Measurements from ENCODE around the gene DNAH9. TPM values are rescaled to one million over a fixed set of nuclear protein-coding genes. Genes with fewer than 3 reads are reported as not detected.

The DNAH9 gene
- total RNA-seq, 1 experiment from 2014 or later, result 0.22 TPM

DNA sequence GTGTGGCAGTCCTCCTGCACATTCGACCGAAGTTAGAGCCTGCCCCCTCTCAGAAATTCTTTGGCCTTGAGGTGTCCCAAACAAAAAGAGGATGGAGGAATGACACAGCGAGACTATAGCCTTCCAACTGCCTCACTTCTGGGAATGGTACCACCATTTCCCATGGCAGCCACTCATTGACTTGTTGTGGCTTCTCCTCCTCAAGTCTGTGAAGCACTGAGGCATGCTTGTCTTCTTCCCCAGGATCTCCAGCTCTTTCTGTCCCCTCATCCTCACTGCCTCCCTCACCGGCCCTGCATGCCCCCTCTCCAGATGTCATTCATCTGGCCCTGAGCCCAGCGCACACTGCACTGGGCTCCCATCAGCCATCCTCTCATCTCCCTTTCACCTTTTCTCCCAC is 43.7 kb upstream of the DNAH9 start:
- no peaks in the 10 kb centered on the region for H3K79me2 ChIP-seq (ENCODE audit: insufficient read depth, low read length)
- no peaks in the 10 kb centered on the region for H3K27me3 ChIP-seq (ENCODE audit: insufficient read depth, low read length)
- no peak overlapping the region for H3K27ac ChIP-seq (ENCODE audit: insufficient read length, low read depth, low read length)
- H4K8ac ChIP-seq (replicated peaks; ENCODE audit: insufficient read length, low read depth, low read length), result no peak overlapping the region
- Mint-ChIP-seq H3K27me3 (ENCODE audit: low read depth) (peaks cover 6% of the 10 kb centered on the region), H3K36me3 (ENCODE audit: insufficient read depth in 1 of 3, low read depth in 3 of 3) (no peaks in the 10 kb centered on the region), H3K27ac (peak overlapping the region in 1 of 3 experiments; percentile 1; a peak in 1 of 7 replicates), H3K4me1 (peaks cover 13 to 14% of the 10 kb centered on the region in 2 experiments), H3K9me3 (no peaks in the 10 kb centered on the region; a peak in 1 of 5 replicates), H3K4me3 (no peak overlapping the region)
- H2AFZ ChIP-seq (ENCODE audit: low read length), result no peak overlapping the region
- TF ChIP-seq, protein P1, sequence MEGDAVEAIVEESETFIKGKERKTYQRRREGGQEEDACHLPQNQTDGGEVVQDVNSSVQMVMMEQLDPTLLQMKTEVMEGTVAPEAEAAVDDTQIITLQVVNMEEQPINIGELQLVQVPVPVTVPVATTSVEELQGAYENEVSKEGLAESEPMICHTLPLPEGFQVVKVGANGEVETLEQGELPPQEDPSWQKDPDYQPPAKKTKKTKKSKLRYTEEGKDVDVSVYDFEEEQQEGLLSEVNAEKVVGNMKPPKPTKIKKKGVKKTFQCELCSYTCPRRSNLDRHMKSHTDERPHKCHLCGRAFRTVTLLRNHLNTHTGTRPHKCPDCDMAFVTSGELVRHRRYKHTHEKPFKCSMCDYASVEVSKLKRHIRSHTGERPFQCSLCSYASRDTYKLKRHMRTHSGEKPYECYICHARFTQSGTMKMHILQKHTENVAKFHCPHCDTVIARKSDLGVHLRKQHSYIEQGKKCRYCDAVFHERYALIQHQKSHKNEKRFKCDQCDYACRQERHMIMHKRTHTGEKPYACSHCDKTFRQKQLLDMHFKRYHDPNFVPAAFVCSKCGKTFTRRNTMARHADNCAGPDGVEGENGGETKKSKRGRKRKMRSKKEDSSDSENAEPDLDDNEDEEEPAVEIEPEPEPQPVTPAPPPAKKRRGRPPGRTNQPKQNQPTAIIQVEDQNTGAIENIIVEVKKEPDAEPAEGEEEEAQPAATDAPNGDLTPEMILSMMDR (conservative IDR thresholded peaks at IDR 0.05), result no peak
- no peak overlapping the region for H3K23ac ChIP-seq (ENCODE audit: insufficient read length, low read depth, low read length)
- no peaks in the 10 kb centered on the region for H3K23me2 ChIP-seq (ENCODE audit: insufficient read length, low read depth, low read length, poor library complexity, severe bottlenecking)
- H3K4me1 ChIP-seq (ENCODE audit: insufficient read depth, low read length), result no peaks in the 10 kb centered on the region; the same call in 1 of the 2 replicates
- H3K4ac ChIP-seq (ENCODE audit: low read depth, low read length), result no peak overlapping the region
- no peak overlapping the region for H4K5ac ChIP-seq (ENCODE audit: insufficient read length, low read depth, low read length)
- no peak overlapping the region for H3K14ac ChIP-seq (ENCODE audit: insufficient read depth, low read length)
- no peak for DNase-seq
- H3K9me3 ChIP-seq (ENCODE audit: control insufficient read depth, low read depth, low read length), result no peaks in the 10 kb centered on the region
- no peak overlapping the region for H2AK5ac ChIP-seq (ENCODE audit: insufficient read length, low read length)
- no peak overlapping the region for H2BK12ac ChIP-seq (ENCODE audit: insufficient read length, low read depth, low read length)
- H3T11ph ChIP-seq (ENCODE audit: low read length), result no peak overlapping the region
- H4K91ac ChIP-seq (ENCODE audit: insufficient read length, low read depth, low read length), result no peak overlapping the region
- no peak overlapping the region for H2BK20ac ChIP-seq (ENCODE audit: low read depth, low read length, poor library complexity, severe bottlenecking)
- H2BK120ac ChIP-seq (ENCODE audit: low read depth, low read length, poor library complexity, severe bottlenecking), result no peak overlapping the region
- H2BK15ac ChIP-seq (ENCODE audit: low read depth, low read length), result no peak overlapping the region
- H2BK5ac ChIP-seq (ENCODE audit: insufficient read length, low read length), result no peak overlapping the region
- H3K9ac ChIP-seq (ENCODE audit: extremely low read depth, insufficient read length, low read length), result no peak overlapping the region
- no peaks in the 10 kb centered on the region for H4K20me1 ChIP-seq (ENCODE audit: control insufficient read depth, insufficient read depth, insufficient read length)
- no peaks in the 10 kb centered on the region for H3K79me1 ChIP-seq (ENCODE audit: insufficient read depth, low read depth, low read length, poor library complexity, severe bottlenecking)
- no peak overlapping the region for H3K4me2 ChIP-seq (ENCODE audit: insufficient read depth, insufficient read length, low read length)
- no CpG with 5 or more reads among the region's 5 CpGs for WGBS (ENCODE audit: extremely low coverage, insufficient read length, low lambda C conversion rate)
- no peak overlapping the region for H3K56ac ChIP-seq (ENCODE audit: insufficient read length, low read depth, low read length)
- no peak overlapping the region for H3K18ac ChIP-seq (ENCODE audit: insufficient read length, low read depth, low read length)
